Esophagus muscularis mucosa (tissue), 4 donors: Measurements from ENCODE around the gene PSPH. TPM values are rescaled to one million over a fixed set of nuclear protein-coding genes. Genes with fewer than 3 reads are reported as not detected.
"Not testable (repeated sequence)": the region's sequence is repeated elsewhere in the genome, so short reads cannot be mapped to it uniquely, and the experiment has no call there.

Experiments
- DNase-seq: peaks from one replicate; pipeline ENCODE4 v3.0.0-alpha.2; 2017; ENCODE audit errors: extremely low spot score
- H3K27ac ChIP-seq, 4 donors: fragments of 200-600 bp; sonication (generic); replicated peaks in 1 of 4; 1 replicate in 3 of 4; 2 replicates in 1 of 4; pipeline ENCODE4 v1.5.1; 2016 to 2019; ENCODE audit warnings: mild to moderate bottlenecking in 1 of 4
- H3K27me3 ChIP-seq, 4 donors: fragments of 200-600 bp; sonication (generic); one replicate each; pipeline versions ENCODE4 v1.5.1 to v1.6.0; 2016 to 2019
- H3K36me3 ChIP-seq, 4 donors: fragments of 200-600 bp; sonication (generic); one replicate each; pipeline ENCODE4 v1.5.1; 2016 to 2019
- H3K4me1 ChIP-seq, 4 donors: fragments of 200-600 bp; sonication (generic); one replicate each; pipeline ENCODE4 v1.5.1; 2016 to 2019
- H3K4me3 ChIP-seq, 4 donors: fragments of 200-600 bp; sonication (generic); 1 replicate in 2 of 4; 2 replicates in 2 of 4; pipeline ENCODE4 v1.5.1; 2016 to 2019; ENCODE audit warnings: mild to moderate bottlenecking in 4 of 4, moderate library complexity in 1 of 4
- H3K9me3 ChIP-seq, 4 donors: fragments of 200-600 bp; sonication (generic); 1 replicate in 3 of 4; 2 replicates in 1 of 4; pipeline ENCODE4 v1.5.1; 2016 to 2019
- CTCF ChIP-seq, 3 experiments: fragments of 200-600 bp in 2 of 3; fragments of 450-650 bp in 1 of 3; sonication (generic) in 2 of 3; IDR thresholded peaks; one replicate each; pipeline ENCODE4 v1.5.1; 2017 to 2019; ENCODE audit warnings: antibody characterized with exemption in 3 of 3, mild to moderate bottlenecking in 2 of 3, moderate library complexity in 1 of 3
- EP300 ChIP-seq: sonication (generic); formaldehyde crosslinking; IDR thresholded peaks from one replicate; pipeline ENCODE4 v1.6.1; 2017; ENCODE audit warnings: antibody characterized with exemption
- POLR2A ChIP-seq: fragments of 450-650 bp; IDR thresholded peaks from one replicate; pipeline ENCODE4 v1.6.1; 2017; ENCODE audit warnings: antibody characterized with exemption, moderate library complexity, mild to moderate bottlenecking, low read depth
- POLR2AphosphoS5 ChIP-seq, 2 donors: sonication (generic); formaldehyde crosslinking; IDR thresholded peaks; one replicate each; pipeline ENCODE4 v1.6.1; 2017; ENCODE audit warnings: antibody characterized with exemption in 2 of 2
- WGBS: methylation state at CpG from one replicate; pipeline ENCODE4 v1.1.5; 2018; 5-methylcytosine and 5-hydroxymethylcytosine counted together
- intact Hi-C: fragments of 100-400 bp; cut with DNase I; formaldehyde crosslinking; loops from one replicate; pipeline ENCODE4 v1.15.1; 2023
- total RNA-seq, 4 donors: library from RNA; depleted of rRNA; stranded (reverse); fragments of >200 nt; gene quantifications; one replicate each; pipeline versions ENCODE4 v1.1.0 to v1.2.1, GENCODE V29; 2016

The PSPH gene
- total RNA-seq, 4 donors from 2014 or later = 9.1 to 15.9 (median 13.1) TPM

DNA sequence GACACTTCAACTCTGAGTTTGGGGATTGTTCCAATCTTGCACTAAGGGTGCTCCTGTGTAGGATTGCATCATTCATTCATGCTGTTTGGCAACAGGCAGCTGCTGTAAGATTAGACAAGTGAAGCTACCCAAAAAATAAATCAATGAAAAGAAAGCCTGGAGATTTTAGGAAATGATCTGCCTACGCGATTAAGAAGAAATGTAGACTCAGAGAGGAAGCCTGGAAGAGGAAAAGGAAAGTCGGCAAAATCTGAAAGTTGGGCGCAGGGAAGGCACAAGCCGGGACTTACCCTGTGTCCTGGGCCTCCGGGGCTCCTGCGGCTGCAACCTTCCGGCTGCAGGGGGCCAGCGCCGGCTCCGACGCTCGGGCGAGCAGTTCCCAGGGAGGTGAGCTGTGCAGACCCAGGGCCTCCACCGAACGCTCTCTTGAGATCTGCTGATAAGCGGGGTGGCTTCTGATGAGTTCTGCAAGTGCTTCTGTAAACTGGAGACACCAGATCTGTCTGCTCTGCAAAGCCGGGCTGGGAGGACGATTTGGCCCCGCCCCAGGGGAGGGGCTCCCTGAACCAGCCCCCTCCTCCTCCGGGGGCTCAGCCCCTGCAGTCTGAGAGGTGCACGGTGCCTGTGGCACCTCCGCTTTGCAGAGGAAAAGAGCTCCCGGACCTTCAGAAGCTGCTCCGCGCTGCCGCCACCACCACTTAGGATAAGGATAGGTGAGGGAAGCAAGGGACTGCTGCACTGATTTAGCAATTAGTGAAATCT is 17.4 kb downstream of the PSPH start:
- H3K27me3 ChIP-seq = no peaks in the 10 kb centered on the region
- TF ChIP-seq CTCF (IDR thresholded peaks at IDR 0.05) = peak in 2 of 3 experiments; percentile 5 to 47
- no peak for TF ChIP-seq EP300
- peak overlapping the region; percentile 61 to 68 (median 65) for H3K4me3 ChIP-seq
- no peaks in the 10 kb centered on the region for H3K9me3 ChIP-seq
- H3K36me3 ChIP-seq = peaks cover 0 to 13% (median 4%) of the 10 kb centered on the region in 4 donors
- H3K27ac ChIP-seq = peak overlapping the region in 3 of 4 donors; percentile 19 to 37 (median 36)
- peaks cover 8 to 18% (median 9%) of the 10 kb centered on the region in 4 donors for H3K4me1 ChIP-seq
- WGBS = 2% methylated on average over 18 of the region's 27 CpGs
- no peak for DNase-seq
- intact Hi-C loops = no loop called here

DNA sequence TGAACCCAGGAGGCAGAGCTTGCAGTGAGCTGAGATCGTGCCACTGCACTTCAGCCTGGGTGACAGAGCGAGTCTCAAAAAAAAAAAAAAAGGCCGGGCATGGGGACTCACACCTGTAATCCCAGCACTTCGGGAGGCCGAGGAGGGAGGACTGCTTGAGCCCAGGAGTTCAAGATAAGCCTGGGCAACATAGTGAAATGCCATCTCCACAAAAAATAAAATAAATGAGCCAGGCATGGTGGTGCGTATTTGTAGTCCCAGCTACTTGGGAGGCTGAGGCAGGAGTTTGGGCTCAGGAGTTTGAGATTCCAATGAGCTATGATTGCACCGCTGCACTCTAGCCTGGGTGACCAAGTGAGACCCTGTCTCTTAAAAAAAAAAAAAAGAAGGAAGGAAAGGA is 18.7 kb downstream of the PSPH start:
- H3K36me3 ChIP-seq, H3K27ac ChIP-seq, H3K9me3 ChIP-seq, H3K27me3 ChIP-seq, intact Hi-C loops, DNase-seq, H3K4me3 ChIP-seq: not testable (repeated sequence)
- peaks cover 8 to 18% (median 9%) of the 10 kb centered on the region in 4 donors for H3K4me1 ChIP-seq
- 90% methylated on average over 7 of the region's 7 CpGs for WGBS

DNA sequence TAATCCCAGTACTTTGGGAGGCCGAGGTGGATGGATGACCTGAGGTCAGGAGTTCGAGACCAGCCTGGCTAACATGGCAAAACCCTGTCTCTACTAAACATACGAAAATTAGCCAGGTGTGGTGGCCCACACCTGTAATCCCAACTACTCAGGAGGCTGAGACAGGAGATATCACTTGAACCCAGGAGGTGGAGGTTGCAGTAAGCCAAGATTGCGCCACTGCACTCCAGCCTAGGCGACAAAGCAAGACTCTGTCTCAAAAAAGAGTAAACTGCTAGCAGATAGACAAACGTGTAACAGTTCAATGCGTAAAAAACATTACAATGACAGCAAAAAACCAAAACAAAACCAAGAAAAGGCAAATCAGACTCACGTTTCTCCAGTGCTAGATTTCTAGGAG is 19.7 kb downstream of the PSPH start:
- peaks cover 0 to 11% (median 4%) of the 10 kb centered on the region in 4 donors for H3K36me3 ChIP-seq
- H3K27ac ChIP-seq, H3K27me3 ChIP-seq, DNase-seq, intact Hi-C loops, H3K4me3 ChIP-seq, H3K9me3 ChIP-seq: not testable (repeated sequence)
- WGBS = 84% methylated on average over 8 of the region's 8 CpGs
- peaks cover 8 to 18% (median 9%) of the 10 kb centered on the region in 4 donors for H3K4me1 ChIP-seq

DNA sequence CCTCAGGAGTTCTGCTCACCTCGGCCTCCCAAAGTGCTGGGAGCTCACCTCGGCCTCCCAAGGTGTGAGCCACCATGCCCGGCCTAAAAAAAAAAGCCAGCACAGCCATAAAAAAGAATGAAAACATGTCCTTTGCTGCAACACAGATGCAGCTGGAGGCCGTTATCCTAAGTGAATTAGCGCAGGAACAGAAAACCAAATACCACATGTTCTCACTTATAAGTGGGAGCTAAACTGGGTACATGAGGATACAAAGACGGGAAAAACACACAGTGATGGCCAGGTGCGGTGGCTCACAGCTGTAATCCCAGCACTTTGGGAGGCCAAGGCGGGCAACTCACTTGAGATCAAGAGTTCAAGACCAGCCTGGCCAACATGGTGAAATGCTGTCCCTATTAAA is 20.9 kb downstream of the PSPH start:
- peaks cover 8 to 18% (median 9%) of the 10 kb centered on the region in 4 donors for H3K4me1 ChIP-seq
- no peak for TF ChIP-seq CTCF (IDR thresholded peaks at IDR 0.05)
- no peak overlapping the region for H3K4me3 ChIP-seq
- no peak for DNase-seq
- 93% methylated on average over 8 of the region's 8 CpGs for WGBS
- H3K27me3 ChIP-seq = no peaks in the 10 kb centered on the region
- intact Hi-C loops = no loop called here
- no peaks in the 10 kb centered on the region for H3K9me3 ChIP-seq
- no peak overlapping the region for H3K27ac ChIP-seq
- peaks cover 0 to 11% (median 4%) of the 10 kb centered on the region in 4 donors for H3K36me3 ChIP-seq

GRCh38 chr7:56028942-56029630 is 22.2 kb downstream of the PSPH start:
- Histone ChIP-seq H3K9me3 (no peaks in the 10 kb centered on the region), H3K27ac (no peak overlapping the region), H3K27me3 (no peaks in the 10 kb centered on the region), H3K36me3 (peaks cover 0 to 11% (median 4%) of the 10 kb centered on the region in 4 donors), H3K4me1 (peaks cover 5 to 11% (median 9%) of the 10 kb centered on the region in 4 donors), H3K4me3 (no peak overlapping the region)
- WGBS = 68% methylated on average over 9 of the region's 9 CpGs
- intact Hi-C loops = no loop called here
- no peak for DNase-seq
- no peak for TF ChIP-seq CTCF (IDR thresholded peaks at IDR 0.05)
- TF ChIP-seq EP300 = no peak
- TF ChIP-seq POLR2AphosphoS5 (IDR thresholded peaks at IDR 0.05) = no peak
- TF ChIP-seq POLR2A = no peak
